Esophagus muscularis mucosa (tissue), 4 donors: Measurements from ENCODE around the gene CCR1. TPM values are rescaled to one million over a fixed set of nuclear protein-coding genes. Genes with fewer than 3 reads are reported as not detected.

ENCODE experiments used
- DNase-seq: peaks from one replicate; pipeline ENCODE4 v3.0.0-alpha.2; 2017; ENCODE audit errors: extremely low spot score
- H3K27ac ChIP-seq, 4 donors: fragments of 200-600 bp; sonication (generic); replicated peaks in 1 of 4; 1 replicate in 3 of 4; 2 replicates in 1 of 4; pipeline ENCODE4 v1.5.1; 2016 to 2019; ENCODE audit warnings: mild to moderate bottlenecking in 1 of 4
- H3K27me3 ChIP-seq, 4 donors: fragments of 200-600 bp; sonication (generic); one replicate each; pipeline versions ENCODE4 v1.5.1 to v1.6.0; 2016 to 2019
- H3K36me3 ChIP-seq, 4 donors: fragments of 200-600 bp; sonication (generic); one replicate each; pipeline ENCODE4 v1.5.1; 2016 to 2019
- H3K4me1 ChIP-seq, 4 donors: fragments of 200-600 bp; sonication (generic); one replicate each; pipeline ENCODE4 v1.5.1; 2016 to 2019
- H3K4me3 ChIP-seq, 4 donors: fragments of 200-600 bp; sonication (generic); 1 replicate in 2 of 4; 2 replicates in 2 of 4; pipeline ENCODE4 v1.5.1; 2016 to 2019; ENCODE audit warnings: mild to moderate bottlenecking in 4 of 4, moderate library complexity in 1 of 4
- H3K9me3 ChIP-seq, 4 donors: fragments of 200-600 bp; sonication (generic); 1 replicate in 3 of 4; 2 replicates in 1 of 4; pipeline ENCODE4 v1.5.1; 2016 to 2019
- CTCF ChIP-seq, 3 experiments: fragments of 200-600 bp in 2 of 3; fragments of 450-650 bp in 1 of 3; sonication (generic) in 2 of 3; IDR thresholded peaks; one replicate each; pipeline ENCODE4 v1.5.1; 2017 to 2019; ENCODE audit warnings: antibody characterized with exemption in 3 of 3, mild to moderate bottlenecking in 2 of 3, moderate library complexity in 1 of 3
- EP300 ChIP-seq: sonication (generic); formaldehyde crosslinking; IDR thresholded peaks from one replicate; pipeline ENCODE4 v1.6.1; 2017; ENCODE audit warnings: antibody characterized with exemption
- POLR2A ChIP-seq: fragments of 450-650 bp; IDR thresholded peaks from one replicate; pipeline ENCODE4 v1.6.1; 2017; ENCODE audit warnings: antibody characterized with exemption, moderate library complexity, mild to moderate bottlenecking, low read depth
- POLR2AphosphoS5 ChIP-seq, 2 donors: sonication (generic); formaldehyde crosslinking; IDR thresholded peaks; one replicate each; pipeline ENCODE4 v1.6.1; 2017; ENCODE audit warnings: antibody characterized with exemption in 2 of 2
- WGBS: methylation state at CpG from one replicate; pipeline ENCODE4 v1.1.5; 2018; 5-methylcytosine and 5-hydroxymethylcytosine counted together
- intact Hi-C: fragments of 100-400 bp; cut with DNase I; formaldehyde crosslinking; loops from one replicate; pipeline ENCODE4 v1.15.1; 2023
- total RNA-seq, 4 donors: library from RNA; depleted of rRNA; stranded (reverse); fragments of >200 nt; gene quantifications; one replicate each; pipeline versions ENCODE4 v1.1.0 to v1.2.1, GENCODE V29; 2016

The CCR1 gene
- total RNA-seq, 4 donors from 2014 or later, result 5.3 to 42.1 (median 6.5) TPM

DNA sequence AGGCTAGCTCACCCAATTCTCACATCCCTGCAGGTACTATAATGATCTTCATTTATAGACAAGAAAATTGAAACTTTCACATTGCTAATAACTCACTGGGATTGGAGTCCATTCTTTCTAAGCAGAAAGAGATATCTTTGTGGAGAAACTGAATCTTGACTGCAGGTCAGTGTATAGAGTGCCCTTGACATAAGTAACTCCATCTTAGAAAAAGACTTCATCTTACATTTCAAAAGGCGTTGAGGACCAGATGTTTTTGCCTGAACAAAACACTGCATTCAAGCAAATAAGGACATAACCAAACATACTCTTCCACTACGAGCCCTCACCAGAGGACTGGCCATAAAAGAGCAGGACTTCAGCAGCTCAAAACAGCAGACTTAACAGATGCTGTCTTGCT, 27.3 kb upstream of the CCR1 start:
- 78% methylated on average over 2 of the region's 2 CpGs for WGBS

DNA sequence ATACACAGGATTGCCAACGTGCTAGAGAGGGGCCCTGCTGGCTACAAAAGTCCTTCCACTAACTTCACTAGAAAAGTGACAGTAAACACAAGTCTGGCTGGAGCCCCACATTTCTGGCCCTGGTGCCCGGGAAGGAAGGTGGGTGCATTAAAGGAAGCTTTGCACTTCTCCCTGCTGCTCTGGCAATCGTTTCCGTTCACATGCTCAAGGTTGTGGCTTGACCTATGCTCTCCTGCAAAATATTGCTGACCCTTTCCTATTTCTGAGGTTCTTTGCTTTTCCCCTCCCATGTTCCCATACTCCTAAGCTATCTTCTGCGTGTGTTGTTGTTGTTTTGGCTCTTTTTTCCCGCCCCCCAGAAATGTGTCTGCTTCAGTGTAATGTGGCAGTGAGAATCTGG, 25.1 kb upstream of the CCR1 start:
- TF ChIP-seq POLR2A, result no peak
- no peak for TF ChIP-seq EP300
- TF ChIP-seq CTCF (IDR thresholded peaks at IDR 0.05), result no peak
- TF ChIP-seq POLR2AphosphoS5 (IDR thresholded peaks at IDR 0.05), result no peak
- no peaks in the 10 kb centered on the region for H3K36me3 ChIP-seq
- peaks cover 0 to 6% (median 0%) of the 10 kb centered on the region in 4 donors for H3K27me3 ChIP-seq
- intact Hi-C loops, result no loop called here
- no peaks in the 10 kb centered on the region for H3K4me1 ChIP-seq
- H3K9me3 ChIP-seq, result no peaks in the 10 kb centered on the region
- H3K27ac ChIP-seq, result no peak overlapping the region
- no peak for DNase-seq
- WGBS, result 60% methylated on average over 6 of the region's 6 CpGs
- no peak overlapping the region for H3K4me3 ChIP-seq

More for the DNA sequence above, 27.3 kb upstream of the CCR1 start:
- Histone ChIP-seq H3K4me1 (no peaks in the 10 kb centered on the region), H3K9me3 (no peaks in the 10 kb centered on the region), H3K27me3 (peaks cover 0 to 6% (median 0%) of the 10 kb centered on the region in 4 donors), H3K36me3 (no peaks in the 10 kb centered on the region), H3K27ac (no peak overlapping the region), H3K4me3 (no peak overlapping the region)
- DNase-seq, result no peak
- TF ChIP-seq POLR2A (no peak), CTCF (IDR thresholded peaks at IDR 0.05) (no peak)
- intact Hi-C loops, result no loop called here

GRCh38 chr3:46231323-46231722, 23.2 kb upstream of the CCR1 start:
- Histone ChIP-seq H3K36me3 (no peaks in the 10 kb centered on the region), H3K4me1 (no peaks in the 10 kb centered on the region), H3K9me3 (peaks cover 0 to 7% (median 2%) of the 10 kb centered on the region in 4 donors), H3K27ac (no peak overlapping the region), H3K4me3 (no peak overlapping the region), H3K27me3 (peaks cover 0 to 6% (median 0%) of the 10 kb centered on the region in 4 donors)
- intact Hi-C loops, result no loop called here
- WGBS, result 83% methylated on average over 5 of the region's 5 CpGs
- TF ChIP-seq POLR2AphosphoS5 (IDR thresholded peaks at IDR 0.05), result no peak
- TF ChIP-seq CTCF (IDR thresholded peaks at IDR 0.05), result no peak
- TF ChIP-seq EP300, result no peak
- no peak for TF ChIP-seq POLR2A
- no peak for DNase-seq

DNA sequence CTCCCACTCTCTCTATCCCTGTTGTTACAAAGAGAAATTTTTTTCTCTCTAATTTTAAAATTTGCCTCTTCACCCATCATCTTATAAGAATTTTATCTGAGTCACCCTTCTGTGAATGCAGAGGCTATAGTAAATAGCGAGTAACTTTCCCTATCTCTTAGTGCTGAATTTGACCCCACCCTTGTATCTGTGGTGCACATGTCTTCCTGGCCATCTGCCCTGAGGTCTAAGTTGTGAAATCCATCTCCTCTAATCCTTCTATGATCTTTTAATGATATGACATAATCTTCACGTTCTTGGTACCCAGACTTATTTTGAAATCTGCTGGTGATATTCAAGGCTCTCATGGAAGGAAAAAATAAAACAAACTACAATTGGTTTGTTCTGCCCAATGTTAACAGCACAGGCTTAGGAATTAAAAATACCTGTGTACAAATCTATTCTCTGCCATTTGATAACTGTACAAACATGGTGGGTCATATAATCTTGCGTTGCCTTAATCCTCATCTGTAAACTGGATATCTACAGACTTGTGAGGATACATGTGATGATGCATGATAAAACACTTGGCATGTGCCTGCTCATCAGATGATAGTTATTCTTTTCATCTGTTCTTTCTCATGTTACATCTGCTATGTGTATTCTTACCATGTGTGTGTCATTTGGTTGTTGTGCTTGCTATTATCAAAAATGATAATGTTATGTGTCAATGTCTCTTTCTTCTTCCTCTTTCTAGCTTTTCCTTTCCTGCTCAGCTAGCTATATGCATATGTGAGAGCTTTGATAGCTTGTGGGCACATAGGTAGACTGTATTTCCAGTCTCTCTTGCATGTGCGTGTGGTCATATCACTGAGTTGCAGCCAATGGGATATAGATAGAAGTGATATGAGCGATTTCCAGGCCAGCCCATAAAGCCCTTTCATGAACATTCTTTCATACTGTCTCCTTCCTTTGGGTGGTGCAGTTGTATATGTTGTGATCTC, 20.4 kb upstream of the CCR1 start:
- peak; percentile 39 for DNase-seq
- Histone ChIP-seq H3K36me3 (no peaks in the 10 kb centered on the region), H3K27me3 (peaks cover 0 to 6% (median 0%) of the 10 kb centered on the region in 4 donors), H3K27ac (no peak overlapping the region), H3K4me1 (no peaks in the 10 kb centered on the region), H3K4me3 (no peak overlapping the region), H3K9me3 (peaks cover 0 to 10% (median 2%) of the 10 kb centered on the region in 4 donors)
- intact Hi-C loops, result no loop called here
- WGBS, result 65% methylated on average over 5 of the region's 5 CpGs
- TF ChIP-seq POLR2AphosphoS5 (IDR thresholded peaks at IDR 0.05) (peak in 1 of 2 donors; percentile 27), CTCF (IDR thresholded peaks at IDR 0.05) (no peak)
